HepG2 (cell line): Measurements from ENCODE around the gene YY1AP1.

Source experiments
- CAMTA2 ChIP-seq: sonication (generic); formaldehyde crosslinking; IDR thresholded peaks from 2 replicates; pipeline ENCODE4 v1.4.0; 2020; ENCODE audit warnings: mild to moderate bottlenecking, missing genetic modification reagents, borderline replicate concordance
- ETV5 ChIP-seq: IDR thresholded peaks from 2 replicates; pipeline ENCODE4 v1.6.1; 2018; ENCODE audit warnings: missing biosample characterization, missing genetic modification reagents, inconsistent platforms, borderline replicate concordance
- JUNB ChIP-seq: sonication (generic); formaldehyde crosslinking; IDR thresholded peaks from 2 replicates; pipeline ENCODE4 v1.8.0; 2022; ENCODE audit warnings: missing genetic modification reagents, mild to moderate bottlenecking, borderline replicate concordance
- MYC ChIP-seq: sonication (generic); formaldehyde crosslinking; IDR thresholded peaks from 2 replicates; pipeline ENCODE4 v1.9.0; 2021; ENCODE audit warnings: missing genetic modification reagents, borderline replicate concordance
- SIN3A ChIP-seq: IDR thresholded peaks from 2 replicates; pipeline ENCODE4 v1.6.1; 2011; ENCODE audit warnings: low read depth, mild to moderate bottlenecking, control low read depth, low read length, borderline replicate concordance
- SRSF4 ChIP-seq: fragments of 200-400 bp; formaldehyde crosslinking; IDR thresholded peaks from one replicate; pipeline ENCODE4 v1.6.1; 2018; ENCODE audit warnings: mild to moderate bottlenecking, low read depth, low read length, moderate library complexity; ENCODE audit not compliant: poor library complexity, severe bottlenecking
- YY1 ChIP-seq: IDR thresholded peaks from 2 replicates; pipeline ENCODE4 v1.6.1; 2011; ENCODE audit warnings: low read length, low read depth, moderate library complexity, mild to moderate bottlenecking; ENCODE audit not compliant: insufficient read depth, insufficient replicate concordance
- ZFP1 ChIP-seq: IDR thresholded peaks from 2 replicates; pipeline ENCODE4 v1.6.1; 2016
- ZNF121 ChIP-seq: sonication (generic); formaldehyde crosslinking; IDR thresholded peaks from 2 replicates; pipeline ENCODE4 v1.5.0; 2020; ENCODE audit warnings: mild to moderate bottlenecking, missing genetic modification reagents
- TF ChIP-seq, protein P1 (sequence below), 2 experiments: fragments of 450-650 bp in 1 of 2; sonication (generic) in 1 of 2; formaldehyde crosslinking in 1 of 2; IDR thresholded peaks; 2 replicates each; pipeline versions ENCODE4 v1.6.1 to v1.8.0; 2016 to 2022; ENCODE audit warnings: antibody characterized with exemption in 1 of 2, mild to moderate bottlenecking in 1 of 2, missing genetic modification reagents in 1 of 2
- TF ChIP-seq, protein P2 (sequence below): sonication (generic); formaldehyde crosslinking; IDR thresholded peaks from 2 replicates; pipeline ENCODE4 v1.5.0; 2020; ENCODE audit warnings: mild to moderate bottlenecking, missing genetic modification reagents, moderate library complexity
- TF ChIP-seq, protein P3 (sequence below): sonication (generic); formaldehyde crosslinking; IDR thresholded peaks from 2 replicates; pipeline ENCODE4 v1.5.0; 2020; ENCODE audit warnings: missing genetic modification reagents

DNA sequence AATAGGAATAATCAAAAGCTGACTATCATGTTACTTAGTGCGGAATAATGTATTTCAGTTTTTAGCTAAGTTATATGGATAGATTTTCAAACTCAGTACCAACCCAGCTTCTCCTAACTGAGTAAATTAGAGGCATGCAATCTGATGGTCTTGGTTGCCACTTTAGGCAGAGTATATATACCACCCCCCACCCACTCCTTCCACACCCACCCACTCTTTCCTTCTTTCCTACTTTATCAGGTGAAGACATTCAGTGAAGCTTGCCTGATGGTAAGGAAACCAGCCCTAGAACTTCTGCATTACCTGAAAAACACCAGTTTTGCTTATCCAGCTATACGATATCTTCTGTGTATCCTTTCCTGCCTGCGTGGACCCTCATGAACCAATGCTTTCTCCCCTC is 36.6 kb upstream of the YY1AP1 start:
- TF ChIP-seq SRSF4 = no peak
- TF ChIP-seq, protein P1, sequence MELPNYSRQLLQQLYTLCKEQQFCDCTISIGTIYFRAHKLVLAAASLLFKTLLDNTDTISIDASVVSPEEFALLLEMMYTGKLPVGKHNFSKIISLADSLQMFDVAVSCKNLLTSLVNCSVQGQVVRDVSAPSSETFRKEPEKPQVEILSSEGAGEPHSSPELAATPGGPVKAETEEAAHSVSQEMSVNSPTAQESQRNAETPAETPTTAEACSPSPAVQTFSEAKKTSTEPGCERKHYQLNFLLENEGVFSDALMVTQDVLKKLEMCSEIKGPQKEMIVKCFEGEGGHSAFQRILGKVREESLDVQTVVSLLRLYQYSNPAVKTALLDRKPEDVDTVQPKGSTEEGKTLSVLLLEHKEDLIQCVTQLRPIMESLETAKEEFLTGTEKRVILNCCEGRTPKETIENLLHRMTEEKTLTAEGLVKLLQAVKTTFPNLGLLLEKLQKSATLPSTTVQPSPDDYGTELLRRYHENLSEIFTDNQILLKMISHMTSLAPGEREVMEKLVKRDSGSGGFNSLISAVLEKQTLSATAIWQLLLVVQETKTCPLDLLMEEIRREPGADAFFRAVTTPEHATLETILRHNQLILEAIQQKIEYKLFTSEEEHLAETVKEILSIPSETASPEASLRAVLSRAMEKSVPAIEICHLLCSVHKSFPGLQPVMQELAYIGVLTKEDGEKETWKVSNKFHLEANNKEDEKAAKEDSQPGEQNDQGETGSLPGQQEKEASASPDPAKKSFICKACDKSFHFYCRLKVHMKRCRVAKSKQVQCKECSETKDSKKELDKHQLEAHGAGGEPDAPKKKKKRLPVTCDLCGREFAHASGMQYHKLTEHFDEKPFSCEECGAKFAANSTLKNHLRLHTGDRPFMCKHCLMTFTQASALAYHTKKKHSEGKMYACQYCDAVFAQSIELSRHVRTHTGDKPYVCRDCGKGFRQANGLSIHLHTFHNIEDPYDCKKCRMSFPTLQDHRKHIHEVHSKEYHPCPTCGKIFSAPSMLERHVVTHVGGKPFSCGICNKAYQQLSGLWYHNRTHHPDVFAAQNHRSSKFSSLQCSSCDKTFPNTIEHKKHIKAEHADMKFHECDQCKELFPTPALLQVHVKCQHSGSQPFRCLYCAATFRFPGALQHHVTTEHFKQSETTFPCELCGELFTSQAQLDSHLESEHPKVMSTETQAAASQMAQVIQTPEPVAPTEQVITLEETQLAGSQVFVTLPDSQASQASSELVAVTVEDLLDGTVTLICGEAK (IDR thresholded peaks at IDR 0.05) = no peak
- TF ChIP-seq, protein P1 (CRISPR knock-in tag; IDR thresholded peaks at IDR 0.05) = no peak
- no peak for TF ChIP-seq JUNB
- TF ChIP-seq ETV5 (CRISPR knock-in tag) = no peak
- TF ChIP-seq YY1 = no peak
- TF ChIP-seq, protein P2, sequence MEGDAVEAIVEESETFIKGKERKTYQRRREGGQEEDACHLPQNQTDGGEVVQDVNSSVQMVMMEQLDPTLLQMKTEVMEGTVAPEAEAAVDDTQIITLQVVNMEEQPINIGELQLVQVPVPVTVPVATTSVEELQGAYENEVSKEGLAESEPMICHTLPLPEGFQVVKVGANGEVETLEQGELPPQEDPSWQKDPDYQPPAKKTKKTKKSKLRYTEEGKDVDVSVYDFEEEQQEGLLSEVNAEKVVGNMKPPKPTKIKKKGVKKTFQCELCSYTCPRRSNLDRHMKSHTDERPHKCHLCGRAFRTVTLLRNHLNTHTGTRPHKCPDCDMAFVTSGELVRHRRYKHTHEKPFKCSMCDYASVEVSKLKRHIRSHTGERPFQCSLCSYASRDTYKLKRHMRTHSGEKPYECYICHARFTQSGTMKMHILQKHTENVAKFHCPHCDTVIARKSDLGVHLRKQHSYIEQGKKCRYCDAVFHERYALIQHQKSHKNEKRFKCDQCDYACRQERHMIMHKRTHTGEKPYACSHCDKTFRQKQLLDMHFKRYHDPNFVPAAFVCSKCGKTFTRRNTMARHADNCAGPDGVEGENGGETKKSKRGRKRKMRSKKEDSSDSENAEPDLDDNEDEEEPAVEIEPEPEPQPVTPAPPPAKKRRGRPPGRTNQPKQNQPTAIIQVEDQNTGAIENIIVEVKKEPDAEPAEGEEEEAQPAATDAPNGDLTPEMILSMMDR (CRISPR knock-in tag) = no peak
- no peak for TF ChIP-seq ZNF121 (CRISPR knock-in tag)
- no peak for TF ChIP-seq MYC (CRISPR knock-in tag)
- no peak for TF ChIP-seq CAMTA2 (CRISPR knock-in tag)
- no peak for TF ChIP-seq ZFP1 (CRISPR knock-in tag)
- TF ChIP-seq, protein P3, sequence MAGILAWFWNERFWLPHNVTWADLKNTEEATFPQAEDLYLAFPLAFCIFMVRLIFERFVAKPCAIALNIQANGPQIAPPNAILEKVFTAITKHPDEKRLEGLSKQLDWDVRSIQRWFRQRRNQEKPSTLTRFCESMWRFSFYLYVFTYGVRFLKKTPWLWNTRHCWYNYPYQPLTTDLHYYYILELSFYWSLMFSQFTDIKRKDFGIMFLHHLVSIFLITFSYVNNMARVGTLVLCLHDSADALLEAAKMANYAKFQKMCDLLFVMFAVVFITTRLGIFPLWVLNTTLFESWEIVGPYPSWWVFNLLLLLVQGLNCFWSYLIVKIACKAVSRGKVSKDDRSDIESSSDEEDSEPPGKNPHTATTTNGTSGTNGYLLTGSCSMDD = no peak
- no peak for TF ChIP-seq SIN3A
